Naive B cell (primary cell): ENCODE results near the gene PSD4. TPM values are rescaled to one million over a fixed set of nuclear protein-coding genes. Genes with fewer than 3 reads are reported as not detected.

Source experiments
- ATAC-seq, 2 donors: fragments of 150-1000 bp; cut with Tn5 transposase; 2 replicates each; pipeline ENCODE4 v1.10.0; 2021; ENCODE audit warnings: low read depth in 2 of 2, mild to moderate bottlenecking in 2 of 2, moderate library complexity in 2 of 2
- DNase-seq: peaks from one replicate; pipeline ENCODE4 v3.0.0; 2022
- H3K27ac Mint-ChIP-seq, 6 donors: one replicate each; pipeline ENCODE4 v1.8.0; 2020 to 2022; ENCODE audit warnings: mild to moderate bottlenecking in 6 of 6, mixed read lengths in 6 of 6, moderate library complexity in 5 of 6, inconsistent platforms in 2 of 6
- H3K27me3 Mint-ChIP-seq, 3 donors: one replicate each; pipeline ENCODE4 v1.8.0; 2021 to 2022; ENCODE audit warnings: mixed read lengths in 3 of 3, mild to moderate bottlenecking in 1 of 3
- H3K36me3 Mint-ChIP-seq, 2 donors: one replicate each; pipeline ENCODE4 v1.8.0; 2020 to 2022; ENCODE audit warnings: mixed read lengths in 2 of 2, inconsistent platforms in 1 of 2, mild to moderate bottlenecking in 1 of 2
- H3K4me1 Mint-ChIP-seq, 3 donors: one replicate each; pipeline ENCODE4 v1.8.0; 2020 to 2022; ENCODE audit warnings: mixed read lengths in 3 of 3, inconsistent platforms in 1 of 3, mild to moderate bottlenecking in 1 of 3, moderate library complexity in 1 of 3
- H3K4me3 Mint-ChIP-seq, 8 donors: one replicate each; pipeline ENCODE4 v1.8.0; 2020 to 2022; ENCODE audit warnings: mild to moderate bottlenecking in 8 of 8, mixed read lengths in 8 of 8, moderate library complexity in 8 of 8, inconsistent platforms in 2 of 8
- H3K9me3 Mint-ChIP-seq, 7 donors: one replicate each; pipeline ENCODE4 v1.8.0; 2020 to 2022; ENCODE audit warnings: mixed read lengths in 7 of 7, mild to moderate bottlenecking in 5 of 7, inconsistent platforms in 2 of 7, moderate library complexity in 1 of 7
- polyA plus RNA-seq, 6 donors: library from polyadenylated mRNA; unstranded; fragments of 300-500 nt; fragmentation: Illumina TruSeq; gene quantifications; one replicate each; pipeline ENCODE4 v1.2.3, GENCODE V29; 2021; ENCODE audit warnings: low read depth in 6 of 6

The PSD4 gene
- polyA plus RNA-seq, 6 donors from 2014 or later = 16.2 to 47.5 (median 29.1) TPM

GRCh38 chr2:113224647-113225236, 51.0 kb downstream of the PSD4 start:
- H3K36me3 Mint-ChIP-seq = no peaks in the 10 kb centered on the region
- peaks cover 0 to 3% (median 0%) of the 10 kb centered on the region in 3 donors for H3K27me3 Mint-ChIP-seq
- peak overlapping the region in 1 of 8 donors; percentile 9 for H3K4me3 Mint-ChIP-seq
- H3K4me1 Mint-ChIP-seq = no peaks in the 10 kb centered on the region
- no peaks in the 10 kb centered on the region for H3K9me3 Mint-ChIP-seq
- H3K27ac Mint-ChIP-seq = no peak overlapping the region
- ATAC-seq = no peak
- DNase-seq = no peak

GRCh38 chr2:113225263-113226259, 51.8 kb downstream of the PSD4 start:
- Mint-ChIP-seq H3K4me3 (no peak overlapping the region), H3K4me1 (no peaks in the 10 kb centered on the region), H3K9me3 (no peaks in the 10 kb centered on the region), H3K36me3 (no peaks in the 10 kb centered on the region), H3K27ac (peak overlapping the region in 1 of 6 donors; percentile 26), H3K27me3 (peaks cover 0 to 3% (median 0%) of the 10 kb centered on the region in 3 donors)
- no peak for DNase-seq
- no peak for ATAC-seq

- DNase-seq = no peak
- Mint-ChIP-seq H3K9me3 (no peaks in the 10 kb centered on the region), H3K27me3 (peaks cover 0 to 3% (median 0%) of the 10 kb centered on the region in 3 donors), H3K27ac (no peak overlapping the region), H3K4me3 (no peak overlapping the region), H3K36me3 (no peaks in the 10 kb centered on the region), H3K4me1 (no peaks in the 10 kb centered on the region)
- no peak for ATAC-seq
These were observed 52.7 kb downstream of the PSD4 start for GRCh38 chr2:113226462-113226861.

- Mint-ChIP-seq H3K4me1 (no peaks in the 10 kb centered on the region), H3K27me3 (peaks cover 0 to 3% (median 0%) of the 10 kb centered on the region in 3 donors), H3K36me3 (no peaks in the 10 kb centered on the region), H3K4me3 (no peak overlapping the region), H3K27ac (no peak overlapping the region), H3K9me3 (no peaks in the 10 kb centered on the region)
- ATAC-seq (no peak), DNase-seq (no peak)
These were observed 53.5 kb downstream of the PSD4 start for GRCh38 chr2:113227290-113227689.

- H3K27ac Mint-ChIP-seq = no peak overlapping the region
- H3K27me3 Mint-ChIP-seq = peaks cover 0 to 3% (median 0%) of the 10 kb centered on the region in 3 donors
- DNase-seq (no peak), ATAC-seq (no peak)
- H3K4me1 Mint-ChIP-seq = no peaks in the 10 kb centered on the region
- H3K9me3 Mint-ChIP-seq = no peaks in the 10 kb centered on the region
- H3K4me3 Mint-ChIP-seq = no peak overlapping the region
- H3K36me3 Mint-ChIP-seq = no peaks in the 10 kb centered on the region
These were observed 53.9 kb downstream of the PSD4 start for GRCh38 chr2:113227698-113228097.

- no peak overlapping the region for H3K4me3 Mint-ChIP-seq
- no peak for DNase-seq
- ATAC-seq = no peak
- H3K36me3 Mint-ChIP-seq = no peaks in the 10 kb centered on the region
- H3K27ac Mint-ChIP-seq = no peak overlapping the region
- H3K9me3 Mint-ChIP-seq = no peaks in the 10 kb centered on the region
- H3K4me1 Mint-ChIP-seq = no peaks in the 10 kb centered on the region
- H3K27me3 Mint-ChIP-seq = peaks cover 0 to 3% (median 0%) of the 10 kb centered on the region in 3 donors
These were observed 54.6 kb downstream of the PSD4 start for GRCh38 chr2:113228351-113228750.

- no peak for ATAC-seq
- H3K27me3 Mint-ChIP-seq = peaks cover 0 to 3% (median 0%) of the 10 kb centered on the region in 3 donors
- no peak overlapping the region for H3K27ac Mint-ChIP-seq
- no peaks in the 10 kb centered on the region for H3K4me1 Mint-ChIP-seq
- no peaks in the 10 kb centered on the region for H3K9me3 Mint-ChIP-seq
- no peak for DNase-seq
- no peaks in the 10 kb centered on the region for H3K36me3 Mint-ChIP-seq
- no peak overlapping the region for H3K4me3 Mint-ChIP-seq
These were observed 55.4 kb downstream of the PSD4 start for GRCh38 chr2:113228991-113229716.

GRCh38 chr2:113229795-113230194, 56.0 kb downstream of the PSD4 start:
- Mint-ChIP-seq H3K4me3 (no peak overlapping the region), H3K36me3 (no peaks in the 10 kb centered on the region), H3K4me1 (peaks cover 0 to under 1% (median 0%) of the 10 kb centered on the region in 3 donors), H3K27me3 (peaks cover 0 to 3% (median 0%) of the 10 kb centered on the region in 3 donors), H3K9me3 (no peaks in the 10 kb centered on the region), H3K27ac (no peak overlapping the region)
- ATAC-seq (no peak), DNase-seq (no peak)

- ATAC-seq (no peak), DNase-seq (no peak)
- H3K9me3 Mint-ChIP-seq = no peaks in the 10 kb centered on the region
- peak overlapping the region in 1 of 6 donors; percentile 31 for H3K27ac Mint-ChIP-seq
- H3K36me3 Mint-ChIP-seq = peaks cover 0 to 6% of the 10 kb centered on the region in 2 donors
- peaks cover 0 to 3% (median 0%) of the 10 kb centered on the region in 3 donors for H3K27me3 Mint-ChIP-seq
- peaks cover 0 to 6% (median 4%) of the 10 kb centered on the region in 3 donors for H3K4me1 Mint-ChIP-seq
- H3K4me3 Mint-ChIP-seq = no peak overlapping the region
These were observed 56.8 kb downstream of the PSD4 start for GRCh38 chr2:113230531-113230930.

GRCh38 chr2:113231064-113231463, 57.3 kb downstream of the PSD4 start:
- no peak for ATAC-seq

GRCh38 chr2:113232123-113232522, 58.4 kb downstream of the PSD4 start:
- Mint-ChIP-seq H3K4me3 (no peak overlapping the region), H3K27ac (peak overlapping the region in 2 of 6 donors; percentile 42 to 43), H3K4me1 (peaks cover 0 to 12% (median 8%) of the 10 kb centered on the region in 3 donors), H3K36me3 (peaks cover 0 to 9% of the 10 kb centered on the region in 2 donors), H3K9me3 (no peaks in the 10 kb centered on the region), H3K27me3 (peaks cover 0 to 3% (median 0%) of the 10 kb centered on the region in 3 donors)
- DNase-seq (no peak), ATAC-seq (no peak)

More at GRCh38 chr2:113231064-113231463, 57.3 kb downstream of the PSD4 start:
- Mint-ChIP-seq H3K4me3 (no peak overlapping the region), H3K4me1 (peaks cover 0 to 6% (median 5%) of the 10 kb centered on the region in 3 donors), H3K27me3 (peaks cover 0 to 3% (median 0%) of the 10 kb centered on the region in 3 donors), H3K9me3 (no peaks in the 10 kb centered on the region), H3K36me3 (peaks cover 0 to 9% of the 10 kb centered on the region in 2 donors), H3K27ac (peak overlapping the region in 1 of 6 donors; percentile 32)
- DNase-seq = no peak

GRCh38 chr2:113232740-113233139, 59.0 kb downstream of the PSD4 start:
- DNase-seq = no peak
- no peak overlapping the region for H3K4me3 Mint-ChIP-seq
- no peak overlapping the region for H3K27ac Mint-ChIP-seq
- peaks cover 4 to 17% (median 8%) of the 10 kb centered on the region in 3 donors for H3K4me1 Mint-ChIP-seq
- H3K36me3 Mint-ChIP-seq = peaks cover 0 to 9% of the 10 kb centered on the region in 2 donors
- ATAC-seq = no peak
- no peaks in the 10 kb centered on the region for H3K9me3 Mint-ChIP-seq
- H3K27me3 Mint-ChIP-seq = peaks cover 0 to 3% (median 0%) of the 10 kb centered on the region in 3 donors
